RWPE2 (cell line): ENCODE data around the gene ADD1.

Experiments used
- ATAC-seq: fragments of 200-7000 bp; cut with Tn5 transposase; 3 replicates; pipeline ENCODE4 v1.9.1; 2021; ENCODE audit warnings: low read depth
- DNase-seq: peaks from one replicate; pipeline ENCODE4 v3.0.0-alpha.2; 2020; ENCODE audit warnings: low spot score
- H3K27ac ChIP-seq: fragments of 450-650 bp; 2 replicates; pipeline ENCODE4 v1.5.1; 2017; ENCODE audit warnings: mild to moderate bottlenecking; ENCODE audit not compliant: poor library complexity, severe bottlenecking
- H3K27me3 ChIP-seq: fragments of 250-450 bp; sonication (Bioruptor Pico); 2 replicates; pipeline ENCODE4 v1.5.1; 2021; ENCODE audit warnings: mild to moderate bottlenecking, moderate library complexity; ENCODE audit not compliant: insufficient read depth, poor library complexity, severe bottlenecking
- H3K36me3 ChIP-seq: fragments of 250-450 bp; sonication (Bioruptor Pico); 2 replicates; pipeline ENCODE4 v1.5.1; 2020; ENCODE audit warnings: low read depth, mild to moderate bottlenecking, moderate library complexity
- H3K4me1 ChIP-seq: fragments of 250-450 bp; sonication (Bioruptor Pico); 2 replicates; pipeline ENCODE4 v1.5.1; 2021; ENCODE audit warnings: mild to moderate bottlenecking, moderate library complexity; ENCODE audit not compliant: insufficient read depth, poor library complexity, severe bottlenecking
- H3K4me3 ChIP-seq: fragments of 250-450 bp; sonication (Bioruptor Pico); 2 replicates; pipeline ENCODE4 v1.5.1; 2021; ENCODE audit warnings: mild to moderate bottlenecking, moderate library complexity; ENCODE audit not compliant: severe bottlenecking
- H3K9me3 ChIP-seq: fragments of 250-450 bp; sonication (Bioruptor Pico); 2 replicates; pipeline ENCODE4 v1.5.1; 2021; ENCODE audit warnings: mild to moderate bottlenecking, moderate library complexity; ENCODE audit not compliant: severe bottlenecking
- CTCF ChIP-seq: fragments of 450-650 bp; IDR thresholded peaks from one replicate; pipeline ENCODE4 v1.5.1; 2017; ENCODE audit warnings: mild to moderate bottlenecking, moderate library complexity; ENCODE audit not compliant: poor library complexity, severe bottlenecking

ADD1 gene

GRCh38 chr4:2836391-2836859 lies 7.2 kb upstream of the ADD1 start:
- Histone ChIP-seq H3K27ac (no peak overlapping the region), H3K4me1 (no peaks in the 10 kb centered on the region), H3K9me3 (no peaks in the 10 kb centered on the region), H3K27me3 (no peaks in the 10 kb centered on the region), H3K36me3 (peaks cover 27% of the 10 kb centered on the region), H3K4me3 (no peak overlapping the region)
- no peak for DNase-seq
- no peak for TF ChIP-seq CTCF
- no peak for ATAC-seq

GRCh38 chr4:2837110-2837903 lies 6.3 kb upstream of the ADD1 start:
- ATAC-seq: no peak
- peaks cover 20% of the 10 kb centered on the region; the same call in 1 of the 2 replicates for H3K36me3 ChIP-seq
- no peak for DNase-seq
- TF ChIP-seq CTCF: no peak
- no peaks in the 10 kb centered on the region for H3K4me1 ChIP-seq
- no peak overlapping the region for H3K27ac ChIP-seq
- H3K27me3 ChIP-seq: no peaks in the 10 kb centered on the region
- H3K4me3 ChIP-seq: no peak overlapping the region
- H3K9me3 ChIP-seq: no peaks in the 10 kb centered on the region

GRCh38 chr4:2837904-2838496 lies 5.6 kb upstream of the ADD1 start:
- no peaks in the 10 kb centered on the region for H3K4me1 ChIP-seq
- H3K36me3 ChIP-seq: peaks cover 15% of the 10 kb centered on the region; the same call in 1 of the 2 replicates
- no peak overlapping the region for H3K27ac ChIP-seq
- no peak for ATAC-seq
- no peak for DNase-seq
- no peak overlapping the region for H3K4me3 ChIP-seq
- TF ChIP-seq CTCF: no peak
- H3K9me3 ChIP-seq: no peaks in the 10 kb centered on the region
- H3K27me3 ChIP-seq: no peaks in the 10 kb centered on the region

- no peak for ATAC-seq
- Histone ChIP-seq H3K27ac (no peak overlapping the region), H3K9me3 (no peaks in the 10 kb centered on the region), H3K4me3 (no peak overlapping the region), H3K27me3 (no peaks in the 10 kb centered on the region), H3K4me1 (no peaks in the 10 kb centered on the region), H3K36me3 (peaks cover 5% of the 10 kb centered on the region; the same call in 1 of the 2 replicates)
- DNase-seq: no peak
- TF ChIP-seq CTCF: no peak
These were observed 4.6 kb upstream of the ADD1 start for GRCh38 chr4:2839060-2839459.

GRCh38 chr4:2842687-2843262 lies 869 bp upstream of the ADD1 start:
- H3K4me1 ChIP-seq: peaks cover 9% of the 10 kb centered on the region
- DNase-seq (no peak), ATAC-seq (peak; percentile 10; the same call in 2 of the 3 replicates)
- H3K36me3 ChIP-seq: no peaks in the 10 kb centered on the region
- H3K4me3 ChIP-seq: peak overlapping the region; percentile 86
- no peaks in the 10 kb centered on the region for H3K27me3 ChIP-seq
- no peak for TF ChIP-seq CTCF
- no peaks in the 10 kb centered on the region for H3K9me3 ChIP-seq
- H3K27ac ChIP-seq: peak overlapping the region; percentile 50
